Fibroblast of lung (primary cell): Measurements from ENCODE around the gene CCL5. TPM values are rescaled to one million over a fixed set of nuclear protein-coding genes. Genes with fewer than 3 reads are reported as not detected.

Source experiments
- DNase-seq, 2 donors: peaks; one replicate each; pipeline versions ENCODE4 v3.0.0 to v3.0.0-alpha.2; 2010; ENCODE audit warnings: low read depth in 2 of 2
- H2AFZ ChIP-seq: 2 replicates; pipeline ENCODE4 v1.5.1; 2012; ENCODE audit warnings: low read length, control low read depth, inconsistent platforms
- H3K27ac ChIP-seq: 2 replicates; pipeline ENCODE4 v1.5.1; 2011; ENCODE audit warnings: low read length, control low read depth; ENCODE audit not compliant: insufficient read depth
- H3K27me3 ChIP-seq: 2 replicates; pipeline ENCODE4 v1.5.1; 2011; ENCODE audit warnings: mild to moderate bottlenecking, low read length; ENCODE audit not compliant: control insufficient read depth, insufficient read depth
- H3K36me3 ChIP-seq: 2 replicates; pipeline ENCODE4 v1.5.1; 2011; ENCODE audit warnings: low read length; ENCODE audit not compliant: control insufficient read depth, insufficient read depth
- H3K4me1 ChIP-seq: 2 replicates; pipeline ENCODE4 v1.5.1; 2011; ENCODE audit warnings: low read length; ENCODE audit not compliant: control insufficient read depth, insufficient read depth; ENCODE audit errors: extremely low read depth
- H3K4me2 ChIP-seq: 2 replicates; pipeline ENCODE4 v1.5.1; 2011; ENCODE audit warnings: low read length, control low read depth; ENCODE audit not compliant: insufficient read depth; ENCODE audit errors: extremely low read depth
- H3K4me3 ChIP-seq, 4 experiments: fragments of 200-600 bp in 1 of 4; sonication (generic) in 1 of 4; replicated peaks in 1 of 4; 2 replicates each; pipeline ENCODE4 v1.5.1; 2011 to 2016; ENCODE audit warnings: low read length in 4 of 4, low read depth in 3 of 4, mild to moderate bottlenecking in 3 of 4, control low read depth in 2 of 4, inconsistent platforms in 1 of 4, mixed read lengths in 1 of 4; ENCODE audit not compliant: insufficient read depth in 1 of 4; ENCODE audit errors: control extremely low read depth in 1 of 4
- H3K79me2 ChIP-seq: 2 replicates; pipeline ENCODE4 v1.5.1; 2012; ENCODE audit warnings: mild to moderate bottlenecking, low read length, inconsistent platforms; ENCODE audit not compliant: control insufficient read depth, insufficient read depth
- H3K9ac ChIP-seq: 2 replicates; pipeline ENCODE4 v1.5.1; 2011; ENCODE audit warnings: mild to moderate bottlenecking, low read length, control low read depth; ENCODE audit not compliant: insufficient read depth
- H3K9me3 ChIP-seq: 2 replicates; pipeline ENCODE4 v1.5.1; 2012; ENCODE audit warnings: low read depth, low read length; ENCODE audit not compliant: control insufficient read depth, insufficient read depth
- H4K20me1 ChIP-seq: 2 replicates; pipeline ENCODE4 v1.5.1; 2011; ENCODE audit warnings: low read length; ENCODE audit not compliant: control insufficient read depth, insufficient read depth; ENCODE audit errors: extremely low read depth
- CTCF ChIP-seq, 2 donors: IDR thresholded peaks in 1 of 2; conservative IDR thresholded peaks in 1 of 2; 1 replicate in 1 of 2; 2 replicates in 1 of 2; pipeline ENCODE4 v1.5.1; 2011 to 2012; ENCODE audit warnings: low read length in 2 of 2, control low read depth in 1 of 2, inconsistent platforms in 1 of 2, low read depth in 1 of 2, mild to moderate bottlenecking in 1 of 2
- EZH2 ChIP-seq: IDR thresholded peaks from 2 replicates; pipeline ENCODE4 v1.5.1; 2012; ENCODE audit warnings: low read length, control low read depth, mild to moderate bottlenecking; ENCODE audit errors: missing control alignments
- polyA plus RNA-seq, 2 donors: library from polyadenylated mRNA; depleted of rRNA in 1 of 2; stranded (reverse) in 1 of 2; unstranded in 1 of 2; fragments of >200 nt; gene quantifications; 2 replicates each; pipeline ENCODE4 v1.2.1, GENCODE V29; 2011 to 2012; ENCODE audit warnings: missing spikeins in 1 of 2
- total RNA-seq: library from RNA; depleted of rRNA; stranded (reverse); fragments of >200 nt; gene quantifications from 2 replicates; pipeline ENCODE4 v1.2.1, GENCODE V29; 2014

Gene CCL5
- total and polyA plus RNA-seq, 2 donors (not counting 1 experiment from before 2014, with no cell fraction given): 0.07 TPM; not detected in 1

- Histone ChIP-seq H4K20me1 (peaks cover 3% of the 10 kb centered on the region), H3K4me3 (no peak overlapping the region), H3K36me3 (no peaks in the 10 kb centered on the region), H3K4me2 (no peak overlapping the region), H3K9ac (no peak overlapping the region), H3K27ac (no peak overlapping the region), H2AFZ (no peak overlapping the region), H3K4me1 (no peaks in the 10 kb centered on the region), H3K9me3 (no peaks in the 10 kb centered on the region), H3K79me2 (no peaks in the 10 kb centered on the region), H3K27me3 (no peaks in the 10 kb centered on the region)
- no peak for DNase-seq
- TF ChIP-seq EZH2: no peak
- no peak for TF ChIP-seq CTCF (conservative IDR thresholded peaks at IDR 0.05 in 1 of 2, IDR thresholded peaks at IDR 0.05 in 1 of 2; ENCODE audit: low read depth in 1 of 2, low read length in 2 of 2)
Observed at GRCh38 chr17:35856603-35857002, 23.6 kb downstream of the CCL5 start.

GRCh38 chr17:35855965-35856364 lies 24.2 kb downstream of the CCL5 start:
- no peak overlapping the region for H3K4me3 ChIP-seq
- H3K4me2 ChIP-seq: no peak overlapping the region
- no peak for DNase-seq
- H3K9ac ChIP-seq: no peak overlapping the region
- H3K4me1 ChIP-seq: no peaks in the 10 kb centered on the region
- peaks cover 3% of the 10 kb centered on the region for H4K20me1 ChIP-seq
- no peaks in the 10 kb centered on the region for H3K9me3 ChIP-seq
- no peak overlapping the region for H2AFZ ChIP-seq
- H3K79me2 ChIP-seq: no peaks in the 10 kb centered on the region
- no peak overlapping the region for H3K27ac ChIP-seq
- no peak for TF ChIP-seq EZH2
- TF ChIP-seq CTCF (conservative IDR thresholded peaks at IDR 0.05 in 1 of 2, IDR thresholded peaks at IDR 0.05 in 1 of 2; ENCODE audit: low read depth in 1 of 2, low read length in 2 of 2): no peak
- H3K36me3 ChIP-seq: no peaks in the 10 kb centered on the region
- no peaks in the 10 kb centered on the region for H3K27me3 ChIP-seq

- H3K9ac ChIP-seq: no peak overlapping the region
- H2AFZ ChIP-seq: no peak overlapping the region
- no peaks in the 10 kb centered on the region for H3K36me3 ChIP-seq
- H3K9me3 ChIP-seq: no peaks in the 10 kb centered on the region
- H4K20me1 ChIP-seq: no peaks in the 10 kb centered on the region
- no peak for TF ChIP-seq EZH2
- TF ChIP-seq CTCF (conservative IDR thresholded peaks at IDR 0.05 in 1 of 2, IDR thresholded peaks at IDR 0.05 in 1 of 2; ENCODE audit: low read depth in 1 of 2, low read length in 2 of 2): peak; percentile 80 to 83
- no peak overlapping the region for H3K4me3 ChIP-seq
- no peak overlapping the region for H3K4me2 ChIP-seq
- no peak overlapping the region for H3K27ac ChIP-seq
- no peaks in the 10 kb centered on the region for H3K27me3 ChIP-seq
- H3K79me2 ChIP-seq: no peaks in the 10 kb centered on the region
- peak; percentile 53 to 77 for DNase-seq
- H3K4me1 ChIP-seq: no peaks in the 10 kb centered on the region
Observed at GRCh38 chr17:35849469-35850348, 30.5 kb downstream of the CCL5 start.
